Fibroblast of skin of left quadriceps (primary cell): ENCODE measurements around the gene NLRP14.

Experiments
- DNase-seq, 2 experiments: peaks; one replicate each; pipeline ENCODE4 v3.0.0-alpha.2; 2013; ENCODE audit warnings: low read depth in 2 of 2

The NLRP14 gene

GRCh38 chr11:7020183-7020917, at the start of gene NLRP14, which contains the start of gene ZNF214:
Gene NLRP14, plus strand, starts transcription at chr11:7020479. Its CDS starts 18,108 bp downstream, at chr11:7038587.
Gene ZNF214, minus strand, starts transcription at chr11:7020346. Its CDS starts 17,511 bp downstream, at chr11:7002835.
- peak; percentile 85 to 87 for DNase-seq

- no peak for DNase-seq
Measured at GRCh38 chr11:6979365-6979764, 40.9 kb upstream of the NLRP14 start.

DNA sequence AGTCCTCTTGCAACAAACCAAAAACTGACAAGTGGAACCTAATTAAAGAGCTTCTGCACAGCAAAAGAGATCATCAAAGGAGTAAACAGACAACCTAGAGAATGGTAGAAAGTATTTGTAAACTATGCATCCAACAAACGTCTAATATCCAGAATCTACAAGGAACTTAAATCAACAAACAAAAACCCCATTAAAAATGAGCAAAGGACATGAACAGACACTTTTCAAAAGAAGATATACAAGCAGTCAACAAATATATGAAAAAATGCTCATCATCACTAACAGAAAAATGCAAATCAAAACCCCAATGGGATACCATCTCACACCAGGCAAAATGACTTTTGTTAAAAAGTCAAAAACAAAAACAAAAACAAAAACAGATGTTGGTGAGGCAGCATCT, 33.8 kb upstream of the NLRP14 start:
- no peak for DNase-seq

- no peak for DNase-seq
Measured at GRCh38 chr11:6988506-6988905, 31.8 kb upstream of the NLRP14 start.

- no peak for DNase-seq
Measured at GRCh38 chr11:6991227-6991626, 29.1 kb upstream of the NLRP14 start.

DNA sequence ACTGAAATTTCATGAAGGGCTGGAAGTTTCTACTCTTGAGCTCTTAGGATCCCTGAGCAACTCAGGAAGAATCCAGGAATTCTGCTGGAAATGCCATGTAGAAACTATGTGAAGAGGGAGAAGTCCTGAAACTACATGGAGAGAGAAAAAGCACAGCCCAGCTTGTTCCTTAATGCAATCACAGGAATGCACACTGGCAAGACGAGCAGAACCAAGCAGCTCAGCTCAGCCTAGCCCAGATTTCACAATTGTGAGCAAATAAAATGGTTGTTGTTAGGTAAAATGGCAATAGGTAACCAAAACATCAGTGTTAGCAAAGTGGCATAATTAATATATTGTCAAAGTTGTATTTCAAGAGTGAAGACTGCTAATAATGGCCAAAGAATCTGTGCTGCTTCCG, 28.3 kb upstream of the NLRP14 start:
- peak in 1 of 2 experiments; percentile 31 for DNase-seq

- DNase-seq: peak; percentile 84 to 87
Measured at GRCh38 chr11:6992457-6993417, 27.5 kb upstream of the NLRP14 start.

GRCh38 chr11:6995703-6996102, 24.6 kb upstream of the NLRP14 start:
- DNase-seq: no peak

DNA sequence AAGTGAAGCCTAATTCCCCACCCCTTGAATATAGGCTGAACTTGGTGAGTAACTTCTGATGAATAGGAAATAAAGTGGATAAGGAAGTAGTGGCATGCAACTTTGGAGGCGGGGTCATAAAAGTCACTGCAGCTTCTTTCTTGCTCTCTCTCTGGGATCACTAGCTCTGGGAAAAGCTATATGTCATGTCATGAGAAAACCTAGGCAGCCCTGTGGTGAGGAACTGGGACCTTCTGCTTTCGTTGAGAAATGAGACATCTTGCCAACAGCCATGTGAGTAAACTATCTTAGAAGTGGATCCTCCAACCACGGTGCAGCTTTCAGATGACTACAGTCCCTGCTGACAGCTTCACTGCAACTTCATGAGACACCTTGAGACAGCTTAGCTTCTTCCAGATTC, 15.8 kb upstream of the NLRP14 start:
- peak; percentile 37 to 44 for DNase-seq

DNA sequence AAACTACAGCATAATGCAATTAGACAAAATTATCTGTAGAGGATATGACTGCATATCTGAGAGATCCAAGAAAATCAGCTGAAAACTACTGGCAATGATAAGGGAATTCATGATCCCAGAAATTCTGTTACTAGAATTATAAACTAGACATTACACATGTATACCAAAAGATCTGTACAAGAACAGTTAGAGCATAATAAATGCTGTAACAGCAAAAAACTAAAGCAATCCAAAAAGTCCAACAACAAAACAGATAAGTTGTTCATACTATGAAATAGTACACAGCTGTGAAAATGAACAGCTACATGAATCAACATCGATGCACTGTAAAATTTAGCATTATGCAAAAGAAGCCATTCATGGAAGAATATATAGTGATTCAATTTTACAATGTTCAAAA, 6.2 kb upstream of the NLRP14 start:
- DNase-seq: no peak

GRCh38 chr11:7016011-7016410, 4.3 kb upstream of the NLRP14 start:
- DNase-seq: no peak

GRCh38 chr11:7019500-7020182, 638 bp upstream of the NLRP14 start:
- DNase-seq: no peak

GRCh38 chr11:7021318-7021717, 1.0 kb downstream of the NLRP14 start:
- DNase-seq: no peak

GRCh38 chr11:7028141-7028540, 7.9 kb downstream of the NLRP14 start:
- no peak for DNase-seq

GRCh38 chr11:7030836-7031235, 10.6 kb downstream of the NLRP14 start:
- no peak for DNase-seq

GRCh38 chr11:7031471-7031871, 11.2 kb downstream of the NLRP14 start:
- DNase-seq: no peak

- DNase-seq: no peak
Measured at GRCh38 chr11:7032692-7033091, 12.4 kb downstream of the NLRP14 start.

DNA sequence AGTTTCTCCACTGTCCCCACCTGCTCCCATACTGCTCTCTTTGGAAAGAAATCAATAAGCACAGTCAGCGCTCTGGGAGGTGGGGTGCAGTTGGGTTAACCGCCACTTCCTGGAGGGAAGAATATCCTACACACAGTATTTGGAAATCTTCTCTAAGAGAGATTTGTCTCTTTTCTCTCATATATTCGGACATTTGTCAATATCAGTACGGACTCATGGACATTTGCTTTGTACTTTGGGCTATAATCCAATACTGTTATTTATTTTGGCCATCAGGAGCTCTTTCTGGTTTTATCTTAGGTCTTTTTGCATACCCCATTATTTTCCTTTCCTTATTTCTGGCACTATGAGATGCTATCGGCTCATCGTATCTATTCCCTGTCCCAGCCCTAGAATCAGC, 13.7 kb downstream of the NLRP14 start:
- DNase-seq: no peak

DNA sequence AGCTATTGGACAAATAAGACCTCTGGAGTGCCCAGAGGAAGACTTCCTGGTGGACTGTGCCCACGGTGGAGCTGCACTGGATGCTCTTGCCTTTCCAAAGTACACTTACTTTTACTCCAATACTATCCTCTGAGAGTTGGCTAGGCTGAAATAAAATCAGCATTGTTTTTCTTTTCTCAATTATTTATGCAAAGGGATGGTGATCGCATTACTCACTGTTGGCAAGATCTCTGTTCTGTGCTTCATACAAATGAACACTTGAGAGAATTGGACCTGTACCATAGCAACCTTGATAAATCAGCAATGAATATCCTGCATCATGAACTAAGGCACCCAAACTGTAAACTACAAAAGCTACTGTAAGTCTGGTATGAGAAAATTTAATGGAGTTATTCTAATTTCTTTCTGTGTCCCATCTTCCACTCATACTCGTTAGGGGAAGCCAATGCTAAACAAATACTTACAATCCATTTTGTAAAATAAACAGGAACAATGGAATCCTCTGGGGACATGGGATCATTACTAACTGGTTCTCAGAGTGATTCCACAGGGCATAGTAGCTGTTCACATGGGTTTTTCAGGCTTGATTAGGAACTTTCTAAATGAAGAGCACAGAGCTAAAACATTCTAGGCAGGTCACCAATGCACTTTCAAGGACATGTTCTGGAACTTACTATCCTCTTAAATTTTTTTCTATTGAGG, 26.3 kb downstream of the NLRP14 start:
- DNase-seq: no peak

DNA sequence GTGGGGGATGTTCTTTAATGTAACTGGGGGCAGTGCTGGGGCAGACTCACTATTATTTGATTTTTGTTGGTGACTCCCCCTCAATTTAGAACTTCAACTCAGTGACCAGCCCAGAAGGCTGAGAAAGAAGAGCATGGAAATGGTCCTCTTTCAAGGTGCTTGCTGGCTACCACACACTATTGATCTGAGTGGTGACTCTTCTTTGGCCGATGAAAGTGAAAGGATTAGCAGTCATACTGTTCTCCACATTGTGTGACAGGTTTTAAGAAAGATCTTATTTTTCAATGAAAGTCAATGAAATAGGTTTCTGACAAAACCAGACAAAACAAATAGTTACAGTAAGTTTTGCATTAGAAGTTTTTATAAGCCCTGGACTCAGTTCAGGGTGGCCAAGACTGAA, 29.9 kb downstream of the NLRP14 start:
- DNase-seq: no peak

DNA sequence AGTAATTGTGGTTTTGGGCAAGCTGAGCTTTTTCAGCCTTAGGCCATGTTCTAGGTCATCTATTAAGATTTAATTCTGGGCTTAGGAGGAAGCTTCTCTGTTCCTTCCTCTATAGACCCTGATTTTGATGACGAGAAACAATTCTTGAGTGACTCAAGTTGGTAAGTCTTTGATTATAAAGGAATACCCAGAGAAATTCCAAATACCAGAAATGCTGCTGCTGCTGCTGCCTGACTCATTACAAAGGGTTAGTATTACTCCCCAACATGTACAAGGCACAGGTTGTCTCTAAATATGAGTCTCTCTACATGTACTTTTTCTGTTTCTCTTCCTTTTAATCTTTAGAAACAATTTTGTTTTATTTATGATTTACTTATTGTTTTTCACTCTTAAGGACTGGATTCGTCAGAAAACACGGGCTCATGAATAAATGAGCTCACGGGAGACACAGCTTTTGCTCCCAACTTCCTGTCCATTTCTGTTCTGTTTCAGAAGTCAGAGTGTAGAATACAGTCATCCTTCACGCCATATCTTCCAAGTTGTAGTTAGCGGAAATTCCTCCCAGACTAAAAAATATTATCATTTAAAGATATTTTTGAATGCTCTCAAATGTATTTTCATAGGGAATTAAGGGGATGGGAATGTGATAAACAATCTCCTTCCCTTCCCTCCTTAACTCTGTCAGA, 36.7 kb downstream of the NLRP14 start:
- no peak for DNase-seq
